H1 (cell line): Measurements from ENCODE around the gene ANKRD53. TPM values are rescaled to one million over a fixed set of nuclear protein-coding genes. Genes with fewer than 3 reads are reported as not detected.

Experiments used
- CTCF ChIA-PET: fragments of 300-600 bp; sonication (Branson Sonifier 250); formaldehyde crosslinking; loops from one replicate; lab custom pipeline; 2021; ENCODE audit not compliant: partially characterized antibody; lab: Charles Lee
- POLR2A ChIA-PET: fragments of 300-600 bp; sonication (Branson Sonifier 250); formaldehyde crosslinking; loops from one replicate; lab custom pipeline; 2021; ENCODE audit warnings: inconsistent platforms; ENCODE audit not compliant: partially characterized antibody; lab: Charles Lee
- DNase-seq, 2 experiments: peaks; one replicate each; pipeline versions ENCODE4 v3.0.0 to v3.0.0-alpha.2; 2010 to 2022; ENCODE audit warnings: low spot score in 2 of 2, low read depth in 1 of 2, mixed read lengths in 1 of 2
- FAIRE-seq: peaks from 2 replicates; lab custom pipeline; 2011; peaks lifted over from hg19 to GRCh38; lab: Jason Lieb, UNC
- H2AFZ ChIP-seq: 2 replicates; pipeline ENCODE4 v1.8.1; 2012; ENCODE audit warnings: low read length, inconsistent platforms
- H2AK5ac ChIP-seq: 2 replicates; pipeline ENCODE4 v1.6.1; 2013; ENCODE audit warnings: low read depth, low read length
- H2BK120ac ChIP-seq: replicated peaks from 2 replicates; pipeline ENCODE3; 2013; ENCODE audit warnings: low read depth, low read length, inconsistent platforms
- H2BK12ac ChIP-seq: 2 replicates; pipeline ENCODE4 v1.6.1; 2013; ENCODE audit warnings: low read depth, low read length
- H2BK15ac ChIP-seq: 2 replicates; pipeline ENCODE4 v1.6.1; 2013; ENCODE audit warnings: low read length
- H2BK20ac ChIP-seq: 2 replicates; pipeline ENCODE4 v1.6.1; 2013; ENCODE audit warnings: low read length
- H2BK5ac ChIP-seq: 2 replicates; pipeline ENCODE4 v1.6.1; 2013; ENCODE audit warnings: low read depth, low read length
- H3K14ac ChIP-seq: 2 replicates; pipeline ENCODE4 v1.6.1; 2013; ENCODE audit warnings: inconsistent platforms; ENCODE audit not compliant: insufficient read length
- H3K18ac ChIP-seq: 2 replicates; pipeline ENCODE4 v1.6.1; 2013; ENCODE audit warnings: low read length; ENCODE audit errors: extremely low read depth
- H3K23ac ChIP-seq: 2 replicates; pipeline ENCODE4 v1.6.1; 2013; ENCODE audit warnings: inconsistent platforms; ENCODE audit not compliant: insufficient read length
- H3K23me2 ChIP-seq: 2 replicates; pipeline ENCODE4 v1.6.1; 2013; ENCODE audit warnings: low read depth, low read length
- H3K27ac ChIP-seq: 2 replicates; pipeline ENCODE4 v1.6.1; 2011; ENCODE audit warnings: low read depth, low read length, inconsistent platforms
- H3K27me3 ChIP-seq, 4 experiments: replicated peaks in 1 of 4; 1 replicate in 1 of 4; 2 replicates in 3 of 4; pipeline versions ENCODE4 v1.6.1 to v1.8.1; 2011 to 2013; ENCODE audit warnings: low read length in 3 of 4, mild to moderate bottlenecking in 3 of 4, inconsistent platforms in 2 of 4, mixed read lengths in 2 of 4, moderate library complexity in 1 of 4; ENCODE audit not compliant: control insufficient read depth in 3 of 4, insufficient read depth in 3 of 4; ENCODE audit errors: extremely low read depth in 1 of 4
- H3K36me3 ChIP-seq, 4 experiments: 2 replicates each; pipeline versions ENCODE4 v1.6.1 to v1.8.1; 2011 to 2013; ENCODE audit warnings: mild to moderate bottlenecking in 4 of 4, low read length in 3 of 4, moderate library complexity in 2 of 4, control low read depth in 1 of 4, inconsistent platforms in 1 of 4; ENCODE audit not compliant: insufficient read depth in 4 of 4, control insufficient read depth in 2 of 4
- H3K4ac ChIP-seq: replicated peaks from 2 replicates; pipeline ENCODE3; 2013; ENCODE audit warnings: low read length, low read depth, mixed read lengths, inconsistent platforms; ENCODE audit not compliant: insufficient read length
- H3K4me1 ChIP-seq, 4 experiments: replicated peaks in 1 of 4; 1 replicate in 1 of 4; 2 replicates in 3 of 4; pipeline versions ENCODE4 v1.6.1 to v1.8.1; 2011 to 2013; ENCODE audit warnings: low read length in 3 of 4, inconsistent platforms in 2 of 4, mixed read lengths in 1 of 4; ENCODE audit not compliant: insufficient read depth in 4 of 4, control insufficient read depth in 3 of 4
- H3K4me2 ChIP-seq, 2 experiments: 2 replicates each; pipeline versions ENCODE4 v1.6.1 to v1.8.1; 2011 to 2013; ENCODE audit warnings: low read depth in 2 of 2, low read length in 2 of 2, control low read depth in 1 of 2, inconsistent platforms in 1 of 2, mild to moderate bottlenecking in 1 of 2; ENCODE audit not compliant: insufficient read depth in 1 of 2
- H3K4me3 ChIP-seq, 4 experiments: fragments of 200-600, 300-600 bp in 1 of 4; sonication (generic), shearing (Covaris generic), sonication (Bioruptor Twin) in 1 of 4; 2 replicates each; pipeline versions ENCODE4 v1.5.1 to v1.8.1; 2011 to 2016; ENCODE audit warnings: low read length in 4 of 4, low read depth in 3 of 4, control low read depth in 2 of 4, inconsistent platforms in 2 of 4, mild to moderate bottlenecking in 2 of 4, mixed read lengths in 1 of 4, moderate library complexity in 1 of 4; ENCODE audit not compliant: insufficient read depth in 2 of 4; ENCODE audit errors: extremely low read depth in 1 of 4
- H3K56ac ChIP-seq: replicated peaks from 2 replicates; pipeline ENCODE3; 2013; ENCODE audit warnings: low read depth, mild to moderate bottlenecking, mixed read lengths, low read length, inconsistent platforms; ENCODE audit not compliant: insufficient read length
- H3K79me1 ChIP-seq: 2 replicates; pipeline ENCODE4 v1.6.1; 2013; ENCODE audit warnings: low read depth, low read length, control low read depth
- H3K79me2 ChIP-seq, 2 experiments: 2 replicates each; pipeline versions ENCODE4 v1.6.1 to v1.8.1; 2012 to 2013; ENCODE audit warnings: low read length in 2 of 2, mild to moderate bottlenecking in 2 of 2, inconsistent platforms in 1 of 2; ENCODE audit not compliant: insufficient read depth in 2 of 2, control insufficient read depth in 1 of 2
- H3K9ac ChIP-seq, 4 experiments: replicated peaks in 1 of 4; 1 replicate in 1 of 4; 2 replicates in 3 of 4; pipeline versions ENCODE4 v1.6.1 to v1.8.1; 2011 to 2013; ENCODE audit warnings: low read depth in 3 of 4, low read length in 3 of 4, control low read depth in 2 of 4, mild to moderate bottlenecking in 2 of 4, moderate library complexity in 2 of 4, inconsistent platforms in 1 of 4; ENCODE audit errors: extremely low read depth in 1 of 4
- H3K9me3 ChIP-seq, 2 experiments: 2 replicates each; pipeline versions ENCODE4 v1.6.1 to v1.8.1; 2012 to 2013; ENCODE audit warnings: mild to moderate bottlenecking in 2 of 2, moderate library complexity in 2 of 2, control low read depth in 1 of 2, inconsistent platforms in 1 of 2, low read depth in 1 of 2, low read length in 1 of 2, mixed read lengths in 1 of 2; ENCODE audit not compliant: insufficient read depth in 2 of 2
- H4K20me1 ChIP-seq, 2 experiments: replicated peaks in 1 of 2; 2 replicates each; pipeline versions ENCODE3 to v1.8.1; 2011 to 2013; ENCODE audit warnings: inconsistent platforms in 2 of 2, low read length in 2 of 2, mild to moderate bottlenecking in 1 of 2; ENCODE audit not compliant: insufficient read depth in 2 of 2, control insufficient read depth in 1 of 2
- H4K5ac ChIP-seq: 2 replicates; pipeline ENCODE4 v1.6.1; 2013; ENCODE audit warnings: low read length, low read depth, mixed read lengths, inconsistent platforms; ENCODE audit not compliant: insufficient read length
- H4K8ac ChIP-seq: 2 replicates; pipeline ENCODE4 v1.8.0; 2013; ENCODE audit warnings: mild to moderate bottlenecking, moderate library complexity, low read length, inconsistent platforms; ENCODE audit not compliant: insufficient read depth; ENCODE audit errors: extremely low read depth
- H4K91ac ChIP-seq: replicated peaks from 2 replicates; pipeline ENCODE3; 2013; ENCODE audit warnings: low read length, mixed read lengths, inconsistent platforms; ENCODE audit not compliant: insufficient read length
- ATF3 ChIP-seq: IDR thresholded peaks from 2 replicates; pipeline ENCODE4 v1.6.1; 2011; ENCODE audit warnings: low read depth, mild to moderate bottlenecking, low read length; ENCODE audit not compliant: insufficient read depth
- BACH1 ChIP-seq: IDR thresholded peaks from 2 replicates; pipeline ENCODE4 v1.6.1; 2012; ENCODE audit warnings: low read length, improper control_type of control experiment
- JUND ChIP-seq: IDR thresholded peaks from 2 replicates; pipeline ENCODE4 v1.6.1; 2011; ENCODE audit warnings: mild to moderate bottlenecking, improper control_type of control experiment, low read length
- KDM5A ChIP-seq: fragments of 200-600 bp; IDR thresholded peaks from 2 replicates; pipeline ENCODE4 v1.7.1; 2012; ENCODE audit warnings: mild to moderate bottlenecking, low read length, inconsistent platforms, mixed read lengths
- POU5F1 ChIP-seq: IDR thresholded peaks from 2 replicates; pipeline ENCODE4 v1.6.1; 2011; ENCODE audit warnings: low read depth, mild to moderate bottlenecking, low read length, moderate library complexity
- SIN3A ChIP-seq, 2 experiments: IDR thresholded peaks in 1 of 2; conservative IDR thresholded peaks in 1 of 2; 2 replicates each; pipeline ENCODE4 v1.6.1; 2011 to 2012; ENCODE audit warnings: low read length in 2 of 2, improper control_type of control experiment in 1 of 2, low read depth in 1 of 2, mild to moderate bottlenecking in 1 of 2
- SIX5 ChIP-seq: IDR thresholded peaks from 2 replicates; pipeline ENCODE4 v1.6.1; 2011; ENCODE audit warnings: mild to moderate bottlenecking, low read depth, low read length
- SUZ12 ChIP-seq: fragments of 200-600 bp; sonication (generic); IDR thresholded peaks from 2 replicates; pipeline ENCODE4 v1.6.1; 2012; ENCODE audit warnings: mild to moderate bottlenecking, inconsistent platforms, low read length, moderate library complexity, mixed read lengths
- WGBS, 2 experiments: shearing (Covaris generic) in 1 of 2; methylation state at CpG; one replicate each; pipeline versions ENCODE4 v1.1.6 to v1.1.7; 2013 to 2015; ENCODE audit warnings: low lambda C conversion rate in 2 of 2, mixed read lengths in 2 of 2, inconsistent platforms in 1 of 2, low coverage in 1 of 2, missing lambda C conversion rate in 1 of 2; ENCODE audit not compliant: insufficient replicate concordance in 2 of 2, insufficient coverage in 1 of 2, insufficient read length in 1 of 2; ENCODE audit errors: extremely low coverage in 1 of 2, missing lambda C conversion rate in 1 of 2; 5-methylcytosine and 5-hydroxymethylcytosine counted together
- polyA plus RNA-seq, 7 experiments: library from polyadenylated mRNA; depleted of rRNA in 3 of 7; stranded (reverse) in 5 of 7; unstranded in 2 of 7; fragments of >200 nt in 5 of 7; fragments of 200-250 nt in 2 of 7; gene quantifications; 1 replicate in 5 of 7; 2 replicates in 1 of 7; 4 replicates in 1 of 7; pipeline versions ENCODE4 v1.2.1 to v1.2.3, GENCODE V29; 2011 to 2013; ENCODE audit warnings: missing spikeins in 2 of 7, mixed read lengths in 2 of 7
- total RNA-seq: library from RNA; stranded (reverse); fragmentation: NEBNext Ultra II Directional; extraction: Animal tissue kit (Norgen Biotek cat#: 25700); gene quantifications from 2 replicates; pipeline ENCODE4 v1.2.1, GENCODE V29; 2021

ANKRD53 gene
- total and polyA plus RNA-seq, 2 of the 8 experiments (the other 6 are each of a cell fraction or from before 2014, with no cell fraction given), result 0.39 to 0.70 TPM

GRCh38 chr2:71008342-71008741 is 29.9 kb downstream of the ANKRD53 start:
- ChIA-PET POLR2A (interaction anchor here (1.4 kb wide), 1 partner anchor 60 kb away, joined by 3 read pairs; the partner anchor contains the start of gene NAGK), CTCF (interaction anchor here (0.6 to 3.1 kb wide), 9 partner anchors 8 to 148 kb away, joined by 3 to 21 read pairs (median 4); no protein-coding TSS in a partner anchor)
- H3K14ac ChIP-seq, result no peak overlapping the region

More at GRCh38 chr2:71008342-71008741, 29.9 kb downstream of the ANKRD53 start:
- peak overlapping the region; percentile 53 for H3K4ac ChIP-seq
- no peaks in the 10 kb centered on the region for H3K23me2 ChIP-seq
- no peaks in the 10 kb centered on the region for H3K36me3 ChIP-seq
- no peaks in the 10 kb centered on the region for H3K4me1 ChIP-seq
- no peak overlapping the region for H2BK20ac ChIP-seq
- H2AK5ac ChIP-seq, result no peak overlapping the region
- no peaks in the 10 kb centered on the region for H3K79me1 ChIP-seq
- H4K5ac ChIP-seq, result no peak overlapping the region
- no peak overlapping the region for H2BK5ac ChIP-seq
- H3K56ac ChIP-seq, result no peak overlapping the region
- H2BK12ac ChIP-seq, result no peak overlapping the region; the same call in 1 of the 2 replicates
- 90% methylated on average over 13 of the region's 13 CpGs; no CpG with 5 or more reads in 1 of the 2 experiments for WGBS, 2 experiments
- no peak overlapping the region for H3K4me2 ChIP-seq
- no peaks in the 10 kb centered on the region for H4K20me1 ChIP-seq
- no peaks in the 10 kb centered on the region; a peak in 1 of 7 replicates for H3K27me3 ChIP-seq
- no peak overlapping the region for H3K18ac ChIP-seq
- H4K8ac ChIP-seq, result peak overlapping the region; percentile 57
- no peak overlapping the region for H4K91ac ChIP-seq
- no peak overlapping the region for H3K4me3 ChIP-seq
- H3K27ac ChIP-seq, result no peak overlapping the region
- FAIRE-seq (no peak), DNase-seq (no peak)
- no peak overlapping the region for H2BK120ac ChIP-seq
- no peak overlapping the region for H3K23ac ChIP-seq
- H3K79me2 ChIP-seq, result no peaks in the 10 kb centered on the region
- no peak overlapping the region for H2AFZ ChIP-seq
- H2BK15ac ChIP-seq, result no peak overlapping the region
- H3K9me3 ChIP-seq, result no peaks in the 10 kb centered on the region
- TF ChIP-seq BACH1 (no peak), JUND (no peak), SUZ12 (no peak), ATF3 (no peak), KDM5A (no peak), POU5F1 (no peak), SIX5 (no peak), SIN3A (conservative IDR thresholded peaks at IDR 0.05 in 1 of 2, IDR thresholded peaks at IDR 0.05 in 1 of 2; ENCODE audit: low read depth in 1 of 2, low read length in 2 of 2) (no peak)
- H3K9ac ChIP-seq, result no peak overlapping the region; a peak in 1 of 7 replicates
